Endothelial cell of umbilical vein (primary cell): Measurements from ENCODE around the gene MOCOS. TPM values are rescaled to one million over a fixed set of nuclear protein-coding genes. Genes with fewer than 3 reads are reported as not detected.

Experiments used
- BruUV-seq: library from RNA; stranded (reverse); fragments of 400-500 nt; replicated peaks from 2 replicates; lab custom pipeline; 2021; lab: Mats Ljungman, UMichigan
- CTCF ChIA-PET: fragments of 300-600, 350-600 bp; sonication (Branson Sonifier 250); formaldehyde crosslinking; loops from one replicate; lab custom pipeline; 2021; ENCODE audit warnings: antibody characterized with exemption, inconsistent platforms; lab: Charles Lee
- POLR2A ChIA-PET: fragments of 300-600, 350-600 bp; sonication (Branson Sonifier 250); formaldehyde crosslinking; loops from one replicate; lab custom pipeline; 2021; ENCODE audit warnings: antibody characterized with exemption, inconsistent platforms; lab: Charles Lee
- DNase-seq: peaks from one replicate; pipeline ENCODE4 v3.0.0-alpha.2; 2011; ENCODE audit warnings: low read depth, low spot score
- FAIRE-seq: peaks from 2 replicates; lab custom pipeline; 2011; peaks lifted over from hg19 to GRCh38; lab: Jason Lieb, UNC
- H2AFZ ChIP-seq: 2 replicates; pipeline ENCODE4 v1.6.0; 2012; ENCODE audit warnings: low read depth, low read length, control low read depth, inconsistent platforms
- H3K27ac ChIP-seq: 2 replicates; pipeline ENCODE4 v1.5.1; 2011; ENCODE audit warnings: low read depth, mild to moderate bottlenecking, control low read depth, low read length, moderate library complexity; ENCODE audit not compliant: insufficient read depth
- H3K27me3 ChIP-seq, 2 experiments: 2 replicates each; pipeline versions ENCODE4 v1.6.0 to v1.6.1; 2011; ENCODE audit warnings: low read length in 2 of 2, mixed read lengths in 1 of 2; ENCODE audit not compliant: control insufficient read depth in 2 of 2, insufficient read depth in 2 of 2
- H3K36me3 ChIP-seq, 2 experiments: 2 replicates in 1 of 2; 3 replicates in 1 of 2; pipeline ENCODE4 v1.5.1; 2011; ENCODE audit warnings: low read length in 2 of 2, mild to moderate bottlenecking in 1 of 2, moderate library complexity in 1 of 2; ENCODE audit not compliant: control insufficient read depth in 2 of 2, insufficient read depth in 2 of 2; ENCODE audit errors: extremely low read depth in 1 of 2
- H3K4me1 ChIP-seq: 3 replicates; pipeline ENCODE4 v1.5.1; 2011; ENCODE audit warnings: mild to moderate bottlenecking, low read length; ENCODE audit not compliant: control insufficient read depth, insufficient read depth; ENCODE audit errors: extremely low read depth
- H3K4me2 ChIP-seq: 2 replicates; pipeline ENCODE4 v1.6.1; 2011; ENCODE audit warnings: low read length, control low read depth, mixed read lengths; ENCODE audit not compliant: insufficient read depth
- H3K4me3 ChIP-seq, 3 experiments: fragments of 200-600 bp in 1 of 3; sonication (generic), shearing (Covaris generic) in 1 of 3; replicated peaks in 1 of 3; 2 replicates each; pipeline ENCODE4 v1.5.1; 2011 to 2016; ENCODE audit warnings: control low read depth in 3 of 3, low read length in 3 of 3, mild to moderate bottlenecking in 2 of 3, inconsistent platforms in 1 of 3, low read depth in 1 of 3, moderate library complexity in 1 of 3; ENCODE audit not compliant: insufficient read depth in 1 of 3
- H3K79me2 ChIP-seq: 2 replicates; pipeline ENCODE4 v1.6.0; 2012; ENCODE audit warnings: low read length, inconsistent platforms; ENCODE audit not compliant: control insufficient read depth, insufficient read depth
- H3K9ac ChIP-seq: replicated peaks from 2 replicates; pipeline ENCODE3; 2011; ENCODE audit warnings: low read length, control low read depth; ENCODE audit not compliant: insufficient read depth; ENCODE audit errors: extremely low read depth
- H3K9me1 ChIP-seq: replicated peaks from 3 replicates; pipeline ENCODE4 v1.6.0; 2011; ENCODE audit warnings: mild to moderate bottlenecking, low read length; ENCODE audit not compliant: control insufficient read depth, insufficient read depth; ENCODE audit errors: extremely low read depth
- H3K9me3 ChIP-seq: replicated peaks from 2 replicates; pipeline ENCODE4 v1.5.1; 2012; ENCODE audit warnings: low read length, inconsistent platforms; ENCODE audit not compliant: control insufficient read depth, insufficient read depth
- H4K20me1 ChIP-seq: replicated peaks from 2 replicates; pipeline ENCODE3; 2011; ENCODE audit warnings: mild to moderate bottlenecking, low read length; ENCODE audit not compliant: control insufficient read depth, insufficient read depth; ENCODE audit errors: extremely low read depth
- CTCF ChIP-seq, 2 donors: IDR thresholded peaks; 1 replicate in 1 of 2; 2 replicates in 1 of 2; pipeline ENCODE4 v1.5.1; 2011; ENCODE audit warnings: low read length in 2 of 2, mild to moderate bottlenecking in 2 of 2, moderate library complexity in 2 of 2, control low read depth in 1 of 2, inconsistent platforms in 1 of 2, low read depth in 1 of 2; ENCODE audit not compliant: insufficient read depth in 1 of 2; ENCODE audit errors: extremely low read depth in 1 of 2
- EZH2 ChIP-seq: IDR thresholded peaks from 2 replicates; pipeline ENCODE4 v1.6.1; 2012; ENCODE audit warnings: borderline replicate concordance, low read depth, mild to moderate bottlenecking, moderate library complexity, low read length, inconsistent platforms; ENCODE audit not compliant: severe bottlenecking
- FOS ChIP-seq: IDR thresholded peaks from 2 replicates; pipeline ENCODE4 v1.6.1; 2011; ENCODE audit warnings: mild to moderate bottlenecking, low read length, moderate library complexity, borderline replicate concordance; ENCODE audit not compliant: insufficient read depth
- GATA2 ChIP-seq: IDR thresholded peaks from 2 replicates; pipeline ENCODE4 v1.7.0; 2011; ENCODE audit warnings: low read depth, mild to moderate bottlenecking, moderate library complexity, mixed read lengths, low read length; ENCODE audit not compliant: insufficient read length, insufficient read depth
- JUN ChIP-seq: IDR thresholded peaks from 2 replicates; pipeline ENCODE4 v1.6.1; 2011; ENCODE audit warnings: borderline replicate concordance, low read depth; ENCODE audit not compliant: insufficient read length, insufficient read depth
- MAX ChIP-seq: IDR thresholded peaks from 2 replicates; pipeline ENCODE4 v1.6.1; 2011; ENCODE audit not compliant: insufficient read depth, insufficient read length
- MYC ChIP-seq: IDR thresholded peaks from one replicate; pipeline ENCODE4 v1.6.1; 2011; ENCODE audit warnings: mild to moderate bottlenecking, low read depth, low read length
- POLR2A ChIP-seq: IDR thresholded peaks from 2 replicates; pipeline ENCODE4 v1.6.1; 2012; ENCODE audit warnings: low read depth, mild to moderate bottlenecking, control low read depth, low read length
- POLR2AphosphoS5 ChIP-seq: IDR thresholded peaks from 2 replicates; pipeline ENCODE4 v1.6.1; 2012; ENCODE audit warnings: low read depth, mild to moderate bottlenecking, control low read depth, low read length, moderate library complexity; ENCODE audit not compliant: insufficient read depth
- dilution Hi-C: fragments of 300-500 bp; cut with MboI; formaldehyde crosslinking; loops from one replicate; pipeline ENCODE4 v1.15.0; 2019; ENCODE audit warnings: low sequenced_read_pairs; ENCODE audit not compliant: extremely low pct_ligation_motif_present
- intact Hi-C: fragments of 100-400 bp; cut with micrococcal nuclease; formaldehyde crosslinking; loops from one replicate; pipeline ENCODE4 v1.10.0; 2022
- polyA plus RNA-seq, 4 experiments: library from polyadenylated mRNA; depleted of rRNA in 3 of 4; stranded (reverse) in 3 of 4; unstranded in 1 of 4; fragments of >200 nt; gene quantifications; 2 replicates each; pipeline versions ENCODE4 v1.2.1 to v1.2.3, GENCODE V29; 2011 to 2012; ENCODE audit warnings: missing spikeins in 1 of 4
- total RNA-seq: library from RNA; stranded (reverse); gene quantifications from 2 replicates; pipeline ENCODE4 v1.2.3, GENCODE V29; 2021

MOCOS gene
- total and polyA plus RNA-seq, 2 donors (not counting 3 experiments of a cell fraction or from before 2014, with no cell fraction given) = 0.18 to 0.88 TPM

- dilution Hi-C loops = no loop called here
Measured at GRCh38 chr18:36215577-36215976, 28.3 kb downstream of the MOCOS start.

GRCh38 chr18:36217348-36217747 lies 30.1 kb downstream of the MOCOS start:
- Histone ChIP-seq H3K4me1 (no peaks in the 10 kb centered on the region), H3K36me3 (no peaks in the 10 kb centered on the region), H3K9me1 (no peaks in the 10 kb centered on the region), H3K4me3 (no peak overlapping the region), H3K9ac (no peak overlapping the region), H3K79me2 (no peaks in the 10 kb centered on the region), H2AFZ (no peak overlapping the region), H3K4me2 (no peak overlapping the region), H3K27ac (no peak overlapping the region), H3K27me3 (no peaks in the 10 kb centered on the region), H3K9me3 (no peaks in the 10 kb centered on the region), H4K20me1 (no peaks in the 10 kb centered on the region)
- ChIA-PET POLR2A (no interaction called here), CTCF (interaction anchor here (0.6 to 1.6 kb wide), 4 partner anchors 12 to 122 kb away, joined by 3 to 6 read pairs (median 4); no protein-coding TSS in a partner anchor)
- no peak for DNase-seq
- dilution Hi-C loops (no loop called here), intact Hi-C loops (no loop called here)
- TF ChIP-seq JUN (no peak), EZH2 (no peak), POLR2A (no peak), CTCF (IDR thresholded peaks at IDR 0.05; ENCODE audit: extremely low read depth in 1 of 2, insufficient read depth in 1 of 2, low read depth in 1 of 2, low read length in 2 of 2) (no peak), FOS (no peak), MYC (no peak), POLR2AphosphoS5 (no peak), MAX (no peak), GATA2 (no peak)
- no peak for FAIRE-seq
- BruUV-seq = no TSS peak

More at GRCh38 chr18:36215577-36215976, 28.3 kb downstream of the MOCOS start:
- Histone ChIP-seq H3K27ac (no peak overlapping the region), H3K9me3 (no peaks in the 10 kb centered on the region), H3K79me2 (no peaks in the 10 kb centered on the region), H4K20me1 (no peaks in the 10 kb centered on the region), H3K4me3 (no peak overlapping the region), H3K9me1 (no peaks in the 10 kb centered on the region), H3K27me3 (no peaks in the 10 kb centered on the region), H3K9ac (no peak overlapping the region), H3K4me1 (no peaks in the 10 kb centered on the region), H3K4me2 (no peak overlapping the region), H2AFZ (no peak overlapping the region), H3K36me3 (no peaks in the 10 kb centered on the region)
- intact Hi-C loops = no loop called here
- TF ChIP-seq MAX (no peak), MYC (no peak)
- BruUV-seq = no TSS peak
- CTCF ChIA-PET = no interaction called here
- DNase-seq (no peak), FAIRE-seq (no peak)
- POLR2A ChIA-PET = no interaction called here
